NT2/D1 (cell line): ENCODE data around the gene NTS.

Experiments
- SUZ12 ChIP-seq: IDR thresholded peaks from 2 replicates; pipeline ENCODE4 v1.6.1; 2011; ENCODE audit not compliant: insufficient read length, insufficient read depth; ENCODE audit errors: extremely low read depth
- YY1 ChIP-seq: IDR thresholded peaks from 2 replicates; pipeline ENCODE4 v1.6.1; 2011; ENCODE audit not compliant: insufficient read length, insufficient read depth
- ZNF274 ChIP-seq: IDR thresholded peaks from 2 replicates; pipeline ENCODE4 v1.6.1; 2011; ENCODE audit warnings: mild to moderate bottlenecking, low read depth, low read length

DNA sequence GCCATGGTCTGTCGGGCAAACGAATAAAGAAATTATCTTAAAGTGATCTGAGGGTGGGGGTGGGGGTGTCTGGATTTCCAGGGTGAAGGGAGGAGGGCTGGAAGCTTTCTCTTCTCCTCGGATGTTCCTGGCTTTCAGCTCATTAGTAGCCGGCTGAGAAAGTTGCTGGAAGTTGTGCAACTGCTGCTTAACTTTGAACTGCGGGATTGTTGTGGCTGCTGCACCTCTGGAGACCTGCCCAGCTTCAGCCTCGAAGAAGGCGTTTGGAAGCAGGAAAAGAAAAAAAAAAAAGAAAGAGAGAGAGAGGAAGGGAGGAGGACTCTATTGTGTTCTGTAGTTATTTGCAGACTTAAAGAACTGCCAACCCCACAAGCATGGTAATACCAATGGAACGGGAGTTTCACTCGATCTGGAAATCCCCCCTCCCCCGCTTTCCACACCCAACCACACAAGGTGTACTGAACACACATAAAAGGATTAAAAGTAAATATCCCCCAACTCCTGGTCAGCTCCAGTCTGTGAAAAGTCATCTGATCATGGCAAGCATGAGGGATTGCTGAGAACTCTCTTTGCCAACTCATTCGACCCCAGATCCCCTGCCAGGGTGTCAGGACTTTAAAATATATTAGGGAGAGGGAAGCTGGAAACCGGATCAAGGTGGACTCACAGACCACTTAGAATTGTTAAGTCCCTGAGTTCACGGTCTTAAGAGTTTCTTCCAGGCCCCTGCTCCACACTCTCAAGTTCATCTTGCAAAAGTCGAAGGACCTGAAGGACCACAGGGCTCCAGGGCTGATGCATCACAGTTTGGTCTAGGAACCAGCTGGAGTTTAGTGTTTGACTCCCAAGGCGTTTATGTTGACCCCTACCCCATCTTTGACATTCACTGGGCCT, 37.7 kb upstream of the NTS start, which contains the start of gene RASSF9:
- no peak for TF ChIP-seq YY1
- no peak for TF ChIP-seq SUZ12
- no peak for TF ChIP-seq ZNF274
